Activated T-cell treated with anti-CD3 and anti-CD28 coated beads for 24 hours (primary cell): ENCODE measurements around the gene PTAFR.
A peak's percentile ranks its signal among the peaks of the same experiment; 100 is the strongest.

Source experiments
- DNase-seq: peaks from one replicate; pipeline ENCODE4 v3.0.0-alpha.2; 2020; ENCODE audit warnings: low read depth

PTAFR gene

GRCh38 chr1:28176492-28177470 lies at the start of gene PTAFR:
Gene PTAFR, minus strand, starts transcription at chr1:28176690. Its CDS starts 25,669 bp downstream, at chr1:28151021.
- DNase-seq: no peak

- DNase-seq: no peak
Observed at GRCh38 chr1:28213315-28213714, 36.8 kb upstream of the PTAFR start.

- no peak for DNase-seq
Observed at GRCh38 chr1:28209700-28210099, 33.2 kb upstream of the PTAFR start.

GRCh38 chr1:28208818-28209441 lies 32.4 kb upstream of the PTAFR start:
- peak; percentile 39 for DNase-seq

GRCh38 chr1:28205243-28205642 lies 28.8 kb upstream of the PTAFR start:
- no peak for DNase-seq

GRCh38 chr1:28200234-28200873 lies 23.9 kb upstream of the PTAFR start:
- no peak for DNase-seq

- peak; percentile 36 for DNase-seq
Observed at GRCh38 chr1:28199328-28200233, 23.1 kb upstream of the PTAFR start.

- DNase-seq: no peak
Observed at GRCh38 chr1:28197682-28198415, 21.4 kb upstream of the PTAFR start.

- DNase-seq: no peak
Observed at GRCh38 chr1:28196330-28196729, 19.8 kb upstream of the PTAFR start.

- DNase-seq: no peak
Observed at GRCh38 chr1:28195780-28196179, 19.3 kb upstream of the PTAFR start.

GRCh38 chr1:28194326-28195035 lies 18.0 kb upstream of the PTAFR start:
- DNase-seq: no peak

GRCh38 chr1:28193701-28194161 lies 17.2 kb upstream of the PTAFR start:
- DNase-seq: no peak

- no peak for DNase-seq
Observed at GRCh38 chr1:28190996-28191645, 14.6 kb upstream of the PTAFR start.

GRCh38 chr1:28190337-28190979 lies 14.0 kb upstream of the PTAFR start:
- no peak for DNase-seq

- no peak for DNase-seq
Observed at GRCh38 chr1:28185071-28185470, 8.6 kb upstream of the PTAFR start.

- DNase-seq: no peak
Observed at GRCh38 chr1:28180306-28181305, 4.1 kb upstream of the PTAFR start.

GRCh38 chr1:28178690-28179485 lies 2.4 kb upstream of the PTAFR start:
- DNase-seq: no peak
